Measurements from ENCODE around the gene ZMPSTE24.
A peak's percentile ranks its signal among the peaks of the same experiment; 100 is the strongest.

The ZMPSTE24 gene

GRCh38 chr1:40313329-40313957 lies 55.4 kb downstream of the ZMPSTE24 start:
- no peak for TF ChIP-seq CTCF (IDR thresholded peaks at IDR 0.05; ENCODE audit: low read depth, low read length, missing control alignments)
- DNase-seq (ENCODE audit: low read depth): no peak
- H3K4me3 ChIP-seq (ENCODE audit: low read depth, low read length): no peak overlapping the region

DNA sequence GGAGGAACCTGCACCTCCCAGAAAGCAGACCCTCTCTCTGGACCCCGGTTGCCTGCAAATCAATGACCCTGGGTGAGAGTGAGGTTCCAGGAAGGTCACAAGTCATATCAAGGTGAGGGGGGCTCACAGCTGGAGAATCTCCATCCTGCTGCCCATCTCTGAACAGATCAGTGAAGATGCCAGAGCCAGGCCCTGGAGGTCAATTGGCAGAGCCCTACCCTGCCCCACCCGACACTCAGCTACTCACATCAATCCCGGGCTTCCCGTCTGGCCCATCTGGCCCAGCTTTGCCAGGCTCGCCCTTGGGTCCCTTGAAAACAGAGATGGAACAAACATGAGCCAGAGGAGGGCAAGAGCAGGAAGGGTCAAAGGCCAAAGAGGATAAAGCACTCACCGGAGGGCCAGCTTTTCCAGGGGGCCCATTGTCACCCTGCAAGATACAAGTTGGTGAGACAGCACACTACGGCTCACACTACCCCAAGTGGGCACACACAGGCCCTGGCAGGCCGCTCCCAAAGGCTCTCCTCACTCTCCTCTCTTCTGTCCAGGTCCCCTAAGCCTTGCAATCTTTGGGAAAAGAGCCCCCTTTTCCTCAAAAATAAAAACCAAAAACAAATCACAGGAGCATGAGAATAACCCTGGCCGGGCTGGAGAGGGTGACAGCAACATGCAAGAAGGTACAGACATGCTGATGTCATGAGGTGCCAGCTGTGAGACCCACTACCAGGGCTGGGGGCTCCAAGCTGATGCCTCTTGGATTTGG lies 56.1 kb downstream of the ZMPSTE24 start:
- H3K4me3 ChIP-seq (ENCODE audit: low read depth, low read length): no peak overlapping the region; the same call in 1 of the 2 replicates
- DNase-seq (ENCODE audit: low read depth): no peak
- TF ChIP-seq CTCF (IDR thresholded peaks at IDR 0.05; ENCODE audit: low read depth, low read length, missing control alignments): no peak

GRCh38 chr1:40314721-40315238 lies 56.7 kb downstream of the ZMPSTE24 start:
- no peak for TF ChIP-seq CTCF (IDR thresholded peaks at IDR 0.05; ENCODE audit: low read depth, low read length, missing control alignments)
- H3K4me3 ChIP-seq (ENCODE audit: low read depth, low read length): peak overlapping the region; percentile 38
- DNase-seq (ENCODE audit: low read depth): no peak

- TF ChIP-seq CTCF (IDR thresholded peaks at IDR 0.05; ENCODE audit: low read depth, low read length, missing control alignments): peak; percentile 99
- DNase-seq (ENCODE audit: low read depth): peak; percentile 69
- peak overlapping the region; percentile 49 for H3K4me3 ChIP-seq (ENCODE audit: low read depth, low read length)
These were observed 57.3 kb downstream of the ZMPSTE24 start for GRCh38 chr1:40315239-40315794.

GRCh38 chr1:40315795-40316594 lies 58.0 kb downstream of the ZMPSTE24 start:
- DNase-seq (ENCODE audit: low read depth): no peak
- peak overlapping the region; percentile 49 for H3K4me3 ChIP-seq (ENCODE audit: low read depth, low read length)
- TF ChIP-seq CTCF (IDR thresholded peaks at IDR 0.05; ENCODE audit: low read depth, low read length, missing control alignments): no peak

GRCh38 chr1:40316595-40317393 lies 58.8 kb downstream of the ZMPSTE24 start, which contains the start of gene COL9A2:
Gene COL9A2 (minus strand): TSS chr1:40317286. CDS start chr1:40317197, 89 bp downstream.
- DNase-seq (ENCODE audit: low read depth): no peak
- peak within 1 kb of the TSS; percentile 49 for H3K4me3 ChIP-seq (ENCODE audit: low read depth, low read length)
- TF ChIP-seq CTCF (IDR thresholded peaks at IDR 0.05; ENCODE audit: low read depth, low read length, missing control alignments): no peak
